T-helper 9 cell (primary cell): Measurements from ENCODE around the gene SLC25A53.
"Not testable (repeated sequence)": the region's sequence is repeated elsewhere in the genome, so short reads cannot be mapped to it uniquely, and the experiment has no call there.

ENCODE experiments used
- DNase-seq: peaks from one replicate; pipeline ENCODE4 v3.0.0-alpha.2; 2020

The SLC25A53 gene

DNA sequence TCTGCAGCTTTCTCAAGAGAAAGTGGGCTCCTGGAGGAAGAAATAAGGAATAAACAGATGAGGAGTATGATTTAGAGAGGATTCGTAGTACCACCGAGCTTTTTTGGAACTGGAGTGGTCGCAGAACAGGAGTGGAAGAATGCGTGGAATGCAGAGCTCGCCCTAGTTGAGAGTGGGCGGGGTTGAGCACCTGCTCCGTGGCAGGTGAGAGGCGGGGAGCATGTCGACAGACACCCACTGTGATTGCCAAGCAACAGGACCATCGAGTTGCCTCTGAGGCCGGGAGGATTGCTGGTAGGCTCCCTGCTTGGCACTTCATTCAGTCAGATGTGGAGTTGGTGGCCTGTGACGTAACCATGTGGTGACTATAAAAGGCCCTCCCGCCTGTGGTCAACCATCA is 101.9 kb downstream of the SLC25A53 start:
- not testable (repeated sequence) for DNase-seq
